CD4-positive, alpha-beta T cell treated with Interleukin-1 beta for 1 hour (primary cell): ENCODE data around the gene MADCAM1.

Experiments used
- DNase-seq, 2 donors: peaks; one replicate each; pipeline ENCODE4 v3.0.0-alpha.2; 2020 to 2022

MADCAM1 gene

GRCh38 chr19:488505-489417 lies 7.5 kb upstream of the MADCAM1 start:
- peak; percentile 93 to 94 for DNase-seq

DNA sequence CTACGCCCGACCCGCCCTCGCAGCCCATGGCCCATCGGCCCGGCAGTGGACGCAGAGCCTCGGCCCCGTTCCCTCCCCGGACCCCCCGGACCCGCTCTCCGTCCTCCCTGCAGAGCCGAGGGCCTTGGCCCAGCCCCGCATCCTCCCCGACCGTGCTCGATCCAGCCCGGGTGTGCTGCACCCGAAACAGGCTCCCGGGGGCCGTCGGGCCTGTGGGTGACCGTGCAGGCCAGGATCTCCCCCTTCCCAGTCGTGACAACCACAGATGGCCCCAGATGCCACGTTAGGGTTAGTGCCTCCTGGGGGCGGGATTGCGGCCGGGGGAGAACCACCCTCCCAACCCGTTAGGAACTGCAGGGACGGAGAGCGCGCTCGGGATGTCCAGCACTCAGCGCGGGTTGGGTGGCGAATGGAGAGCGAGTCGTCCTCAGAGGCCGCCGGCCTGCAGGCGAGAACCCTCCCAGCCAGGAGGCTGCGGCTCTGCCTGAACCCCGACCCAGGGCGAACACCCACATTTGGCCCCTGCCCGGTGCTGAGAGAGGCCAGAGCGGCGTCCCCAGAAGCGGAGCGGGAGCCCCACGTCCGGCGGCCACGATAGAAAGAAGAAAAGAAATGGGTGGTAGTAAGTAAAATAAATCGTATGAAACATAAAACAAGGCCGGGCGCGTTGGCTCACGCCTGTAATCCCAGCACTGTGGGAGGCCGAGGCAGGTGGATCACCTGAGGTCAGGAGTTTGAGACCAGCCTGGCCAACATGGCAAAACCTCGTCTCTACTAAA lies 6.7 kb upstream of the MADCAM1 start:
- DNase-seq = no peak

- peak in 1 of 2 donors; percentile 8 for DNase-seq
These were observed 5.0 kb upstream of the MADCAM1 start for GRCh38 chr19:491146-491741.

GRCh38 chr19:492091-492531 lies 4.2 kb upstream of the MADCAM1 start:
- DNase-seq = peak in 1 of 2 donors; percentile 11

- DNase-seq = no peak
These were observed 2.7 kb upstream of the MADCAM1 start for GRCh38 chr19:493391-494170.

- no peak for DNase-seq
These were observed 1.9 kb upstream of the MADCAM1 start for GRCh38 chr19:494171-495080.

GRCh38 chr19:495081-495401 lies 1.2 kb upstream of the MADCAM1 start:
- no peak for DNase-seq

DNA sequence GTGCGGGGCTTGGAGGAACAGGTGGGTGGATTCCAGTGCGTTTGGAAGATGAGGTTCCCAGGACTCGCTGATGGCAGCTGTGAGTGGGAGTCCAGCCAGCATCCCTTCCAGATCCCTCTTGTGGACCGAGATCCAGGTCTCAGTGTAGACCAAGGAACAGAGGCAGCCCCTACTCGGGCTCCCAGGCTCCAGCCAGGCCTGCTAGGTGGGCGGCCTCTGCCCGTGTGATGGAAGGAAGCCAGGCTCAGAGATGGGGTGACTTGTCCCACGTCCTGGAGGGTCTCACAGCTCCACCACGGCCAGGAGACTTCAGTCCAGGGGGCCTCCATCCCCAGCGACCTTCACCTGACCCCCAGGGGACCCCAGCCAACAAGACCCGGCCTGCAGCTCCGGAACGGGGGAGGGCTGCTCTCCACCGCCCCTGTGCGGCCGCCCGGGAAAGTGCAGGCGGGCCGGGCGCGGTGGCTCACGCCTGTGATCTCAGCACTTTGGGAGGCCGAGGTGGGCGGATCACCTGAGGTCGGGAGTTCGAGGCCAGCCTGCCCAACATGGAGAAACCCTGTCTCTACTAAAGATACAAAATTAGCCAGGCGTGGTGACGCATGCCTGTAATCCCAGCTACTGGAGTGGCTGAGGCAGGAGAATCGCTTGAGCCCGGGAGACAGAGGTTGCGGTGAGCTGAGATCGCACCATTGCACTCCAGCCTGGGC lies 729 bp upstream of the MADCAM1 start:
- peak; percentile 41 to 51 for DNase-seq

- no peak for DNase-seq
These were observed 700 bp downstream of the MADCAM1 start for GRCh38 chr19:496986-497385.

- no peak for DNase-seq
These were observed 1.2 kb downstream of the MADCAM1 start for GRCh38 chr19:497491-497868.

GRCh38 chr19:497869-498510 lies 1.7 kb downstream of the MADCAM1 start:
- no peak for DNase-seq

GRCh38 chr19:498511-498891 lies 2.2 kb downstream of the MADCAM1 start:
- no peak for DNase-seq

DNA sequence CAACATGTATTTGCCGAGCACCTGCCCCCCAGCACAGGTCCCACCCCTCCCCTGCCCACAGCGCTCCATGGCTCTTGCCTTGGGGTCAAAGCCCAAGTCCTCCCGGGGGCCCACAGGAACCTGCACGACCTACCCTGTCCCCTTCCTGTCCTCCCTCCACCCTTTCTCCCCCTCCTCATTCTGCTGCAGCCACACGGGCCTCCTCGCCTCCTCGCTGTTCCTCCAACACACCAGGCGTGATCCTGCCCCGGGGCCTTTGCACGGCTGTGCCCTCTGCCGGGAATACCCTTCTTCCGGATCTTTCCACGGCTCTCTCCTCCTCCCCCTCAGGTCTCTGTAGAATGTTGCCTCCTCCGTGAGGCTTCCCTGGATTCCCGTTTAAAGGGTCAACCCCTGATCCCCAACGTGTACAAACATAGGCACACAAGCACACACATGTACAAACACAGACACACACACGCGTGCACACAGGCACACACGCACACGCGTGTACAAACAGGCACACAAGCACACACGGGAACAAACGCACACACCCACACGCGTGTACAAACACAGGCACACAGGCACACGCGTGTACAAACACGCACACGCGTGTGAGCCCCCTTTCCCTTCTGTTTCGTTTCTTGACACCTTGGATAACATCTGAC lies 2.8 kb downstream of the MADCAM1 start:
- DNase-seq = no peak

- DNase-seq = no peak
These were observed 5.4 kb downstream of the MADCAM1 start for GRCh38 chr19:501646-502045.

- no peak for DNase-seq
These were observed 8.3 kb downstream of the MADCAM1 start for GRCh38 chr19:504616-505015.

DNA sequence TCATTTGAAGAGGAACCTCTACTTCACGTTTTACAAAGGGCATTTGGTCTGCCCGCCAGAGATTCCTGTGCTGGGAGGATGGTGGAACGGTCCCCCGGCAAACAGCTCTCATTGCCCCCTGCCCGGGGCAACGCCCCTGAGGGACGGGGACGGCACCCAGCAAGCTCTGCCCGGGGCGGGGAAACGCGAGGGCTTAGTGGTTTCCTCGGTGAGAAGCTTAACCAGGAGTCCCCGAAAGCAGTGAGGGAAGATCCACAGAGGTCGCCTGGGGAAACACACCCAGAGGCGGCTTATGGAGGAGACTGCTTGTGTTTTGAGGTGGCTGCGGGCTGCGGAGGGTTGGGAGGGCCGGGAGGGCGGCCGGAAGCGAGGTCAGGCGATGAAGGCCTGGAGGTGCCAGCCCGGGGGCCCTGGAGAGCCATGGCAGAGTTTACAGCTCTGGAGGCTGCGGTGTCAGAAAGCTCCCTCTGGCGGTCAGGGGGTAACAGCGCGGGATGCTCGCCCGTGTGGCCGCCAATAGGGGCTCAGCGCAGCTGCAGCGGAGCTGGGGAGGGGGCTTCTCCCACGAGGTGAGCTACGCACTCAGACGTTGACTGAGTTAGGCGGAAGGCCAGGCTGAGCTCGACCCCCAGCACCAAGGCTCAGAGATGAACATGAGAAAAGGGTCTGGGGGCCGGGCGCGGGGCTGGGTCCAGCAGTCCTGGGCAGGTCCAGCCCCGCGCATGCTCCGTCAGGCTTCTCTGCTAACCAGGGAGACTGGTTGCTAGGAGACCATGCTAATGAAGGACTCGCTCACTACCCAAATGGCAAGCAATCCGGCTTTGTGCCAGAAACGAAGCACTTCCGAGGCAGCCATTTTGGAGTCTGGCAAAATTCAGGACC lies 10.4 kb downstream of the MADCAM1 start:
- DNase-seq = peak; percentile 96 to 97

DNA sequence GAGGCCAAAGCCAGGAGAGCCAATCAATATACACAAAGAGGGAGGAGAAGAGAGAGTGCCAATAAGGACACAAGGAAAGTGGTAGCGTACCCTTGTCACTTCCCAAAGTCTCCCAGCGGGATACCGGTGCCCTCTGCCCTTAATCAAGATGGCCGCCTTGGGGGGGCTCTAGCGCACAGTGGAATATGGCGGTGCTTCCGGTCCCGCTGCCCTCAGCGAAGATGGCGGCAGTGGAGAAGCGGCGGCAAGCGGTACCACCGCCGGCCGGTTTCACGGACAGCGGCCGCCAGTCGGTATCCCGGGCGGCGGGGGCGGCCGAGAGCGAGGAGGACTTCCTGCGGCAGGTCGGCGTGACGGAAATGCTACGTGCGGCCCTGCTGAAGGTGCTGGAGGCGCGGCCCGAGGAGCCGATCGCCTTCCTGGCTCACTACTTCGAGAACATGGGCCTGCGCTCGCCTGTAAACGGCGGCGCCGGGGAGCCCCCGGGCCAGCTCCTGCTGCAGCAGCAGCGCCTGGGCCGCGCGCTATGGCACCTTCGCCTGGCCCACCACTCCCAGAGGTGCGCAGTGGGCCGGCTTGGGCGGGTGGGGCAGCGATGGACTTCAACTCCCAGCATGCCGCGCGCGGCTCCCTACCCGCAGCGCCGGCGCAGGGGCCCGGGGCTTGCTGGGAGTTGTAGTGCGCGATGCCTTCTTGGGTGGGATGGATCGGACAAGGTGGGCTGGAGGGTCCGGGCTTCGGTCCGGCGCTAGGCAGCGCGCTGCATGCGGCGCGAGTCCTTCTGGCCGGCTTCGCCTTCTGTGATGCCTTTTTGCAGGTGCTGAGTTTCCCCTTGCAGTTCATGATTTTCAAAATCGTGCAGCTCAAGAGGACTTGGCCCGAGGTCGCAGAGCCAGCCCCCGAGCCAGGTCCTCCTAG lies 11.3 kb downstream of the MADCAM1 start, which contains the start of gene TPGS1:
Gene TPGS1 (plus strand): TSS at position 212 of the 918 bp plus-strand sequence. CDS start 10 bp downstream, at position 222.
- peak; percentile 76 to 78 for DNase-seq
